HTR-8/SVneo (cell line): ENCODE measurements around the gene MYCL.

ENCODE experiments used
- DNase-seq: peaks from one replicate; pipeline ENCODE4 v3.0.0; 2011; ENCODE audit warnings: low spot score, mixed read lengths; ENCODE audit not compliant: insufficient read length
- FAIRE-seq: peaks from 2 replicates; lab custom pipeline; 2011; peaks lifted over from hg19 to GRCh38; lab: Jason Lieb, UNC

Gene MYCL

DNA sequence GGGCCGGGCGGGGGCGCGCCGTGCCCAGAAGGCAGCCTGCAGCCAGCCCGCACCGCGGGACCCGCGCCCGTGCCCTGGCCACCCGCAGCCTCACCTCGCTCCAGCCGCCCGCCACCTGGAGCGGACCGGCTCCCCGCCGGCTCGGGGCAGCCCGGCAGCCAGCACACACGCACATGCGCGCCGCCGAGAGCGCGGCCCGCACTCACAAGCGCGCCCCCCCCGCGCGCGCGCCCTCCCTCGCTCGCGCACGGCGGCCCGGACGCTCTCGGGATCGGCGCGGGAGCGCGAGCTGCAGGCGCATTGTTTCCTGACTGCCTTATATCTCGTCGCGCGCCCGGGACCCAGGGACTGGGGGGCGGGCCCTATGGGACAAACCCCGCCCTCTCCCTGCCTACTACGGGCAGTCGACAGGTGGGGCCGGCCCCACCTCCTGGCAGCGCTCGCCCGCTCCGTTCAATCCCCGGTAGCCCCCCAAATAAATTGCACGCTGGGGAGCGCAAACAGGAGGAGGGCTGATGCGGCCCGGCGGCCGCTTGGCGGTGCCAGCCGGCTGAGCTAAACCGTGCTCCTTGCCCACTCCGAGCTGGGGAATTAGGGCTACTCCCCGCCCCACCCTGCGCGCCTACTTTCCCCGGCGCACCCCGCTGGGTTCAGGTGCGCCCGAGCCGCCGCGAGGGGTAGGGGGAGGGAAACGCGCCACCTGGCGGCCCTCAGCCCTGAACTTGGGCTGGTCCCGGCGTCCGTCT is at the start of gene MYCL:
Gene MYCL, minus strand, starts transcription at position 204 of the 746 bp plus-strand sequence. CDS start 483 bp downstream, outside the sequence.
- FAIRE-seq, result peak; percentile 83
- peak; percentile 72 for DNase-seq

- DNase-seq (no peak), FAIRE-seq (no peak)
These were observed 48.2 kb upstream of the MYCL start for GRCh38 chr1:39949891-39950290.

GRCh38 chr1:39947260-39947659 is 45.5 kb upstream of the MYCL start:
- DNase-seq (no peak), FAIRE-seq (no peak)

DNA sequence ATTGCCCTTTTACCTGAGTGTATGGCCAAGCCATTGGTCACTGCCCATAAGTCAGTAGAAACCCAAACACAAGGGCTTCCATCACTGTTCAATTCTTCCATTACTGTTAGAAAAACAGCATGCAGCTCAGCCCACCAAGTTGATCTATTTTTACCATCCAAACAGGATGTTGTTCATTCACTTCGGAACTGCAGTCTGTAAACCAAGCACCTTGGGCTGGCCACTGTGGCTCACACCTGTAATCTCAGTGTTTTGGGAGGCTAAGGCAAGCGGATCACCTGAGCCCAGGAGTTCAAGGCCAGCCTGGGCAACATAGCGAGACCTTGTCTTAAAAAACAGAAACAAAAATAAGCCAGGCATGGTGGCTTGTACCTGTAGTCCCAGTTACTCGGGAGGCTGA is 44.5 kb upstream of the MYCL start:
- no peak for DNase-seq
- no peak for FAIRE-seq

- FAIRE-seq (no peak), DNase-seq (no peak)
These were observed 42.8 kb upstream of the MYCL start for GRCh38 chr1:39944410-39945112.

DNA sequence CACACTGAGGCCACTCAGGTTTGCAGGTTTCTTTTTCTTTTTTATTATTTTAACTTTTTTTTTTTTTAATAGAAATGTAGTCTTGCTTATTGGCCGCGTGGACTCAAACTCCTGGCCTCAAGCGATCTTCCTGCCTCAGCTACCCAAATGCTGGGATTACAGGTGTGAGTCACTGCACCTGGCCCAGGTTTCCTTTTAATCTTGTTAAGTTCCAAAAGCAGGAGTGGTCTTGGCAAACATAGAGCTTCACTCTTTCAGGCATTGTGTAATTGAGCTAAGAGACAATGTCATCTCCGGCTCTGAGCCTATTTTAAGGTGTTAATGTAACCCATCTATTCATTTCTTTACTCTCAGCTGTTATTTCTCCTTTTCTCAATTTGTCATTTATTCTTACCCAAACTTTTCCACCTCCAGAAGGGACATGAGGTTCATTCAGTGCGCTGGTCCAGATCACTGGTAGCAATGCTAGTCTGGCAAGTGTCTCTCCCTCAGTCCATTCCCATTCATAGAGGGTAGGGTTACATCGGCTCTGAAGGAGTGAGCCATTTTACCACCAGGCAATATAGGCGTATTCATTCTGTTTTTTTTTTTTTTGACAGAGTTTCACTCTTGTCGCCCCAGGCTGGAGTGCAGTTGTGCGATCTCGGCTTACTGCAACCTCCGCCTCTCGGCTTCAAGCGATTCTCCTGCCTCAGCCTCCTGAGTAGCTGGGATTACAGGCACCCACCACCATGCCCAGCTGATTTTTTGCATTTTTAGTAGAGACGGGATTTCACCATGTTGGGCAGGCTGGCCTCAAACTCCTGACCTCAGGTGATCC is 42.0 kb upstream of the MYCL start:
- FAIRE-seq (no peak), DNase-seq (no peak)

DNA sequence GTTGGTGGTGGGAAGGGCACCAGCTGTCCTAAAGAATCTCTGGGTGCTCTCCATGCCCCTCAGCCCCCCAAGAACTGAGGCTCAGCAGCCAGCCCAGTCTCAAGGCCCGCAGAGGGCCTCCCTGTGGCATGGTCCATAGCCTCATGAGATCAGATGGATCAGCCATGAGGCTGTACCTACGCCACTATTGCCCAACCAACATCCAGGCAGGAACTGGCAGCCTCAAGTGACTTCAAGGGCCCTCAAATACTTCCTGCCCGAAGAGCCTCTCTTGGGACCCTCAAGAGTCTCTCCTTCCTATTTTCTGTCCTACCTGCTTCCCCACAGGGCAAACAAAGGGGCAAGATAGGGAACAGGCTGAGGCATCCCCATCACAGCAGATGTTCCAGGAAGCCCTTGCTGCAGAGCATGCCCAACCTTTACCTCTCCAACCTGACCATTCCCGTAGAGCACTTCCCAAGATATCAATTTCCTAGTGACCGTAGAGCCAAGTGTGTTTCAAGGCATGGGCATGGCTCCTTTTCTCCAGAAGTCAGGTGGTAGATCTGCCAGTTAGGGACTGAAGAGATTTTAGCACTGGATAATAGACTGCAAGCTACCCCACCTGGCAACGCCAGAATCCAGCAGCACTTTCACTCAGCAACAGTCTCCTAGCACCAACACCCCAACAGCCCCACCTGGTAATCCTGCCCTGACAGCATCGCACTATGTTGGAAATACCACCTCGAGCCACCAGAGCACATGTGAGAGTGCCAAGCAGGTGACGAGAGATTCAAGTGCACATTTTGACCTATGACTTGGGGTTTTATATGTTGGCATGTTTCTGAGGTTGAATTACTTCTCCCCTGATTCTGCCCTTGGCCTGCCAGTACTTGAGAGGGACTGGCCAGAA is 39.5 kb upstream of the MYCL start:
- FAIRE-seq, result no peak
- no peak for DNase-seq

- DNase-seq, result no peak
- FAIRE-seq, result no peak
These were observed 38.5 kb upstream of the MYCL start for GRCh38 chr1:39940253-39940652.

DNA sequence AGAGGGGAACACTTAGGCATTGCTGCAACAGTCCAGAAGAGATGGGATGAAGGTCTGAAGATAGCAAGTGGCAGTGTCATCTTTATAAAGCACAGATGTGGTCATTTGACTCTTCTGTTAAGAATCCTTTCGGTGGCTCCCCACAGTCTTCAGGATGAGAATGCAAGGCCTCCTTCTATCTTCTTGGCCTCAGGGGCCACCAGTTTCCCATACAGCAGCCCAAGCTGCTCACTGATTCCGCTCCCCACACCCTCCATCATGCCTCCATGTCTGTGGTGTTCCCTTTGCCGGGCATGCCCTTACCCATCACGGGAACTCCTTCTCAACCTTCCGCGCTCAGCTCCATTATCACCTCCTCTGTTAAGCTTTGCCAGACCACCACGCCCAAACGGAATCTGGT is 37.1 kb upstream of the MYCL start:
- FAIRE-seq (no peak), DNase-seq (no peak)

GRCh38 chr1:39936724-39937491 is 35.2 kb upstream of the MYCL start:
- no peak for FAIRE-seq
- DNase-seq, result no peak

GRCh38 chr1:39933956-39934941 is 32.5 kb upstream of the MYCL start:
- FAIRE-seq (no peak), DNase-seq (peak; percentile 75)

- no peak for DNase-seq
- FAIRE-seq, result no peak
These were observed 27.3 kb upstream of the MYCL start for GRCh38 chr1:39928809-39929587.

DNA sequence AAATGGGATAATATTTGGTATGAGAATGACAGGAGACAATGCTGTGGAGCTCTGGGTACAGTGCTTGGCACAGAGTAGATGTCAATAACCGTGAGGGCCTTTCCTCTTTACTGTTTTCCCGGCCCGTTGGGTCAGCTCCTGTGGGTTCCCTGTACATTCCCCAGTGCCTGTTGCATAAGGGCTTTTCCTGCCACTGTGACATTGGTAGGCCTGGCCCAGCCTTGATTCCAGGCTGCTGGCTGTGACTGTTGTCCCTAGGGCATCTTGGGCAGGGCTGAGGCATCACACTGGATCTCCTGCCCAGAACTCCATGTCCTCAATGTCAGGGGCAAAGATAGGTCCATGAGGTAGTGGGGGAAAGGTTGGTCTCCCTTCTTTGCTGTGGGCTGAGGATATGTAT is 25.8 kb upstream of the MYCL start:
- DNase-seq (no peak), FAIRE-seq (no peak)

- FAIRE-seq (no peak), DNase-seq (no peak)
These were observed 25.1 kb upstream of the MYCL start for GRCh38 chr1:39926820-39927219.

DNA sequence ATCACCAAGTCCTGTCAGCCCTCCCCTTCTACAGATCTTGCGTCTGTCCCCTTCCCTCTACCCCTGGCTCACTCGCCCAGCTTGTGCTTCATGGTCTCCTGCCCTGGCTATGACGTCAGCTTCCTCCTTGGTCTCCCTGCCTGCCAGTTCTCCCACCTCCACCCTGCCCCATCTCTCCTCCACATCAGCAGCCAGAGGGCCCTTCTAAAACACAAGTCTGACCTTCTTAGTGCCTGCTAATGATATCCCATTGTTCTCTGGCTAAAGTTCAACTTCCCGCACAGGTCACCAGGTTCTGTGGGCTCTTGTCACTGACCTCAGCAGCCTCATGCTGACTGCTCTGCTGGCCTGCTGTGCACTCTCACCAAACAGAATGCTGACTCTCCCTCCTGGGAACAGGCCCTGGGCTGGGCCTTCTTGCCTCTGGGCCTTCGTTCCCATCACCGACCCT is 24.7 kb upstream of the MYCL start:
- FAIRE-seq, result no peak

DNA sequence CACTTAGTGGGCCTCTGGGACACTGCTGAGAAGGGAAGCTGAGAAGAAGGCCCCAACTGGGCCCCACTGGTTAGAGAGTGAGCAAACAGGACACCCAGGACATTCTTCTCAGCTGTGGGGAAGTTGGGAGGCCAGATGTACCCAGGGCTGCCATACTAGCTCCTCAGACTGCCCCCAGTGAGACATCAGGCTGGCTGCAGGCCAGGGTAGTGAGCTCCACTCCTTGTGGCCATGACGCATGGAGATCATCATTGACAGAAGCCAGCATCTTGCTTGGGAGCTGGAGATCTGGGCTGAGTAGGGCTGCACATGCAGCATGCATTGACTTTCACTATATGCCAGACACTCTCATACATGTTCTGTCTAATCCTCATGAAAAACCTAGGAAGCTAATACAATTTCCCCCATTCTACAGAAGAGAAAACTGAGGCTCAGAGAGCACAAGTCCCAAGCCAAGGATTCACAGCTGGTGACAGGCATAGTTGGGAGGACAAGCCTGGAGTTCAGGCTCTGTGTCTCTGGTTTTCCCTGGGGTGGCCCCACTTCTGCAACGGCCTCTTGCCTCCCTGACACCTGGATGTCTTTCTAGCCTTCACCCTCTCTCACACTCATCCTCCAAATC is 24.1 kb upstream of the MYCL start:
- FAIRE-seq (no peak), DNase-seq (no peak)

More for the DNA sequence above, 24.7 kb upstream of the MYCL start:
- DNase-seq, result no peak

GRCh38 chr1:39922251-39922688 is 20.6 kb upstream of the MYCL start:
- FAIRE-seq (no peak), DNase-seq (no peak)
